Liver (tissue), 9 donors: ENCODE measurements around the gene CLEC1B. TPM values are rescaled to one million over a fixed set of nuclear protein-coding genes. Genes with fewer than 3 reads are reported as not detected.

Experiments
- DNase-seq: peaks from one replicate; pipeline ENCODE4 v3.0.0-alpha.2; 2017; ENCODE audit warnings: low spot score
- H3K27ac ChIP-seq, 2 donors: one replicate each; pipeline ENCODE4 v1.7.0; 2013; ENCODE audit warnings: inconsistent platforms in 2 of 2, low read length in 2 of 2, control low read depth in 1 of 2, low read depth in 1 of 2, mild to moderate bottlenecking in 1 of 2
- H3K27me3 ChIP-seq, 4 donors: one replicate each; pipeline versions ENCODE4 v1.6.1 to v1.7.0; 2013; ENCODE audit warnings: low read length in 3 of 4, inconsistent platforms in 1 of 4, mild to moderate bottlenecking in 1 of 4, moderate library complexity in 1 of 4; ENCODE audit not compliant: control insufficient read depth in 4 of 4, insufficient read depth in 4 of 4
- H3K36me3 ChIP-seq, 4 donors: one replicate each; pipeline versions ENCODE4 v1.6.1 to v1.7.0; 2013; ENCODE audit warnings: low read length in 3 of 4, mild to moderate bottlenecking in 3 of 4, low read depth in 1 of 4, moderate library complexity in 1 of 4; ENCODE audit not compliant: control insufficient read depth in 4 of 4, insufficient read depth in 3 of 4
- H3K4me1 ChIP-seq, 4 donors: one replicate each; pipeline versions ENCODE4 v1.6.1 to v1.7.0; 2013; ENCODE audit warnings: low read length in 3 of 4, mild to moderate bottlenecking in 3 of 4, moderate library complexity in 1 of 4; ENCODE audit not compliant: control insufficient read depth in 4 of 4, insufficient read depth in 4 of 4
- H3K4me3 ChIP-seq, 3 donors: one replicate each; pipeline versions ENCODE4 v1.6.1 to v1.7.0; 2013; ENCODE audit warnings: low read length in 3 of 3, control low read depth in 1 of 3, low read depth in 1 of 3, mild to moderate bottlenecking in 1 of 3
- H3K9ac ChIP-seq, 2 donors: one replicate each; pipeline ENCODE4 v1.7.0; 2013; ENCODE audit warnings: low read length in 2 of 2, mild to moderate bottlenecking in 2 of 2, moderate library complexity in 2 of 2, control low read depth in 1 of 2, low read depth in 1 of 2
- H3K9me3 ChIP-seq, 4 donors: one replicate each; pipeline versions ENCODE4 v1.6.1 to v1.7.0; 2013; ENCODE audit warnings: low read length in 3 of 4; ENCODE audit not compliant: control insufficient read depth in 4 of 4
- ATF3 ChIP-seq: IDR thresholded peaks from 2 replicates; pipeline ENCODE4 v1.6.1; 2016; ENCODE audit warnings: antibody characterized with exemption
- CTCF ChIP-seq: fragments of 150-350 bp; IDR thresholded peaks from 2 replicates; pipeline ENCODE4 v1.5.1; 2017; ENCODE audit warnings: improper control_type of control experiment, low read depth, low read length; ENCODE audit not compliant: missing input control
- EGR1 ChIP-seq, 2 donors: IDR thresholded peaks; 2 replicates each; pipeline ENCODE4 v1.6.1; 2016 to 2018; ENCODE audit warnings: antibody characterized with exemption in 2 of 2, low read depth in 2 of 2
- FOXA1 ChIP-seq: IDR thresholded peaks from 2 replicates; pipeline ENCODE4 v1.6.1; 2016; ENCODE audit warnings: antibody characterized with exemption
- FOXA2 ChIP-seq: IDR thresholded peaks from 2 replicates; pipeline ENCODE4 v1.6.1; 2016; ENCODE audit warnings: antibody characterized with exemption
- GABPA ChIP-seq, 2 donors: IDR thresholded peaks in 1 of 2; conservative IDR thresholded peaks in 1 of 2; 2 replicates each; pipeline ENCODE4 v1.6.1; 2016; ENCODE audit warnings: antibody characterized with exemption in 2 of 2, mild to moderate bottlenecking in 1 of 2, moderate library complexity in 1 of 2
- HNF4A ChIP-seq, 2 donors: conservative IDR thresholded peaks; 2 replicates each; pipeline ENCODE4 v1.6.1; 2016; ENCODE audit warnings: antibody characterized with exemption in 2 of 2, mild to moderate bottlenecking in 2 of 2
- HNF4G ChIP-seq: IDR thresholded peaks from 2 replicates; pipeline ENCODE4 v1.6.1; 2016; ENCODE audit warnings: antibody characterized with exemption
- NR2F2 ChIP-seq: IDR thresholded peaks from 2 replicates; pipeline ENCODE4 v1.6.1; 2016; ENCODE audit warnings: antibody characterized with exemption
- RAD21 ChIP-seq, 2 donors: IDR thresholded peaks; 2 replicates each; pipeline ENCODE4 v1.6.1; 2016; ENCODE audit warnings: antibody characterized with exemption in 2 of 2, mild to moderate bottlenecking in 2 of 2
- REST ChIP-seq: IDR thresholded peaks from 2 replicates; pipeline ENCODE4 v1.6.1; 2016; ENCODE audit warnings: antibody characterized with exemption, mild to moderate bottlenecking
- RXRA ChIP-seq, 2 donors: IDR thresholded peaks; 2 replicates each; pipeline ENCODE4 v1.6.1; 2017 to 2018; ENCODE audit warnings: antibody characterized with exemption in 2 of 2, mild to moderate bottlenecking in 1 of 2
- SP1 ChIP-seq: IDR thresholded peaks from 2 replicates; pipeline ENCODE4 v1.6.1; 2018; ENCODE audit warnings: antibody characterized with exemption, mild to moderate bottlenecking
- TAF1 ChIP-seq: conservative IDR thresholded peaks from 2 replicates; pipeline ENCODE4 v1.6.1; 2016; ENCODE audit warnings: antibody characterized with exemption, mild to moderate bottlenecking
- YY1 ChIP-seq: IDR thresholded peaks from 2 replicates; pipeline ENCODE4 v1.6.1; 2016; ENCODE audit warnings: antibody characterized with exemption, mild to moderate bottlenecking
- ZBTB33 ChIP-seq: IDR thresholded peaks from 2 replicates; pipeline ENCODE4 v1.6.1; 2016; ENCODE audit warnings: antibody characterized with exemption
- WGBS: extraction: QIAGEN DNeasy Blood & Tissue Kit; methylation state at CpG from one replicate; pipeline ENCODE4 v1.1.7; 2013; 5-methylcytosine and 5-hydroxymethylcytosine counted together
- polyA plus RNA-seq, 2 donors: library from polyadenylated mRNA; stranded (reverse) in 1 of 2; unstranded in 1 of 2; fragments of 200-250 nt in 1 of 2; fragments of >200 nt in 1 of 2; fragmentation: Nextera tagmentation in 1 of 2; extraction: Ambion mirVana in 1 of 2; gene quantifications; one replicate each; pipeline versions ENCODE4 v1.2.1 to v1.2.3, GENCODE V29; 2013 to 2015
- total RNA-seq, 2 donors: library from RNA; depleted of rRNA; stranded (reverse); fragments of >200 nt; gene quantifications; one replicate each; pipeline ENCODE4 v1.2.3, GENCODE V29; 2014
- TF ChIP-seq, protein P1 (sequence below): IDR thresholded peaks from 2 replicates; pipeline ENCODE4 v1.6.1; 2016; ENCODE audit warnings: antibody characterized with exemption
- donor health status: healthy.
- donor health status: healthy.
- donor health status: healthy.
- donor health status: healthy.
- donor health status: healthy.

Gene CLEC1B
- total and polyA plus RNA-seq, 4 donors = 28.0 to 36.4 (median 31.5) TPM

GRCh38 chr12:10031321-10031720 lies 32.4 kb upstream of the CLEC1B start:
- no peak for TF ChIP-seq REST
- TF ChIP-seq TAF1 = no peak
- no peak for TF ChIP-seq GABPA (IDR thresholded peaks at IDR 0.05 in 1 of 2, conservative IDR thresholded peaks at IDR 0.05 in 1 of 2)
- no peak for TF ChIP-seq YY1
- no peak for TF ChIP-seq RXRA (IDR thresholded peaks at IDR 0.05)
- no peak for TF ChIP-seq SP1
- TF ChIP-seq HNF4G = no peak
- TF ChIP-seq ZBTB33 = no peak
- no peak for TF ChIP-seq HNF4A (conservative IDR thresholded peaks at IDR 0.05)
- no peak for TF ChIP-seq EGR1 (IDR thresholded peaks at IDR 0.05; ENCODE audit: low read depth in 2 of 2)
- TF ChIP-seq FOXA2 = no peak
- no peak for TF ChIP-seq RAD21 (IDR thresholded peaks at IDR 0.05)
- TF ChIP-seq, protein P1, sequence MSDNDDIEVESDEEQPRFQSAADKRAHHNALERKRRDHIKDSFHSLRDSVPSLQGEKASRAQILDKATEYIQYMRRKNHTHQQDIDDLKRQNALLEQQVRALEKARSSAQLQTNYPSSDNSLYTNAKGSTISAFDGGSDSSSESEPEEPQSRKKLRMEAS = no peak
- TF ChIP-seq NR2F2 = no peak
- TF ChIP-seq ATF3 = no peak
- no peak for TF ChIP-seq FOXA1
- Histone ChIP-seq H3K9me3 (no peaks in the 10 kb centered on the region), H3K4me1 (no peaks in the 10 kb centered on the region), H3K36me3 (no peaks in the 10 kb centered on the region), H3K4me3 (no peak overlapping the region), H3K9ac (no peak overlapping the region), H3K27me3 (no peaks in the 10 kb centered on the region), H3K27ac (no peak overlapping the region)
- WGBS = 66% methylated on average over 4 of the region's 4 CpGs
- DNase-seq = no peak

DNA sequence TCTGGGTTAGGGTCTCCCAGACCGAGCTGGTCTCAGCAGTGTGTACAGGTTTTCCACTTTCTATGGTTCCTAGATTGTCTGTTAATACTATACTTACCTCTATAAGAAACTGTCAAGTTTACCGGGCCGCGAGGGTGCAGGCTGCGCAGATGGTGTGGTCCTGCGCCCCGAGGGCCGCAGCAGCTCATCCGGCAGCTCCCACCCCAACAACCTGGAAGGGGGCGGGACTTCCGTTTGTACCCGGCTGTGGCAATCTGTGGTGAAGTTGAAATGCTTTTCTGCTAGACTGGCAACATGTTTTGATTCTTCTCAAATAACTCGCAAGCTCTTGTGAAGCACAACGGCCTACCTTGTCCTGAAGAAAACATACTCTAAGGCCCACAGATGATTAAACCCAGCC lies 31.5 kb upstream of the CLEC1B start, which contains the start of gene CLEC9A:
Gene CLEC9A, plus strand, starts transcription at position 237 of the 400 bp plus-strand sequence. CDS start 22,006 bp downstream, outside the sequence.
- Histone ChIP-seq H3K27me3 (no peaks in the 10 kb centered on the region), H3K4me1 (no peaks in the 10 kb centered on the region), H3K9ac (no peak within 1 kb of the TSS), H3K4me3 (no peak within 1 kb of the TSS), H3K9me3 (no peaks in the 10 kb centered on the region), H3K27ac (no peak within 1 kb of the TSS), H3K36me3 (no peaks in the 10 kb centered on the region)
- WGBS = 95% methylated on average over 14 of the region's 14 CpGs
- TF ChIP-seq ATF3 (no peak), REST (no peak), NR2F2 (no peak), GABPA (IDR thresholded peaks at IDR 0.05 in 1 of 2, conservative IDR thresholded peaks at IDR 0.05 in 1 of 2) (no peak), SP1 (no peak), RXRA (IDR thresholded peaks at IDR 0.05) (no peak), FOXA2 (no peak), EGR1 (IDR thresholded peaks at IDR 0.05; ENCODE audit: low read depth in 2 of 2) (no peak), TAF1 (no peak), ZBTB33 (no peak), CTCF (no peak)
- no peak for DNase-seq
